Measurements from ENCODE around the gene SDK1. TPM values are rescaled to one million over a fixed set of nuclear protein-coding genes. Genes with fewer than 3 reads are reported as not detected.

The SDK1 gene
- total and polyA plus RNA-seq, 4 donors = 0.12 to 0.47 (median 0.36) TPM

DNA sequence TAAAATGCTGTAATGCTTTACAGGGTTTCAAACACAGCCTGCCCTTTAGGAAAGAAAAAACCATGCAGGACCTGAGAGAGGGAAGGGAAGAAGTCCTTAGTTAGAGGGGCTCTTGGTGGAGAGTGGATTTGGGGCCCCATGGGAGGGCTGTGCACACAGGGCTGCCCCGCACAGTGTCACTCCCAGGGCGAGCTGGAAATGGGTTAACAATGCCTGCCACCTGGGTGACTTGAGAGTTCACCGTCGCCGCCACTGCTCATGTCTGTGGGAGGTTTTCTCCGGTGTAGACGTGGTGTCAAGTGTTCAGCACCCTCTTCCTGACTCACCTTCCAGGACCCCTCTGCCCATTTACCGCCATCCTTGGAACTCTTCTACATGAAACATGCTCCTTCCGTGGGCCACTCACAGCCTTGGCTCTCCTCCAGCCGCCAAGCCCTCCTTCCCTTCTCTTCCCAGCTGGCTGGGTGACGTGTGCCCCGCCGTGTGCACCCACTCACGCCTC lies 686.4 kb downstream of the SDK1 start:
- H3K27ac ChIP-seq (ENCODE audit: low read depth in 1 of 2, low read length in 2 of 2) = no peak overlapping the region
- WGBS = 93% methylated on average over 14 of the region's 14 CpGs
- TF ChIP-seq, protein P1, sequence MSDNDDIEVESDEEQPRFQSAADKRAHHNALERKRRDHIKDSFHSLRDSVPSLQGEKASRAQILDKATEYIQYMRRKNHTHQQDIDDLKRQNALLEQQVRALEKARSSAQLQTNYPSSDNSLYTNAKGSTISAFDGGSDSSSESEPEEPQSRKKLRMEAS (IDR thresholded peaks at IDR 0.05) = no peak
- TF ChIP-seq HNF4G (IDR thresholded peaks at IDR 0.05) (no peak), NR2F2 (IDR thresholded peaks at IDR 0.05) (no peak), EGR1 (IDR thresholded peaks at IDR 0.05; ENCODE audit: low read depth in 2 of 2) (no peak), RAD21 (IDR thresholded peaks at IDR 0.05) (no peak), YY1 (IDR thresholded peaks at IDR 0.05) (no peak)
- TF ChIP-seq, protein P2, sequence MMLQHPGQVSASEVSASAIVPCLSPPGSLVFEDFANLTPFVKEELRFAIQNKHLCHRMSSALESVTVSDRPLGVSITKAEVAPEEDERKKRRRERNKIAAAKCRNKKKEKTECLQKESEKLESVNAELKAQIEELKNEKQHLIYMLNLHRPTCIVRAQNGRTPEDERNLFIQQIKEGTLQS (IDR thresholded peaks at IDR 0.05) = no peak
- TF ChIP-seq, protein P3, sequence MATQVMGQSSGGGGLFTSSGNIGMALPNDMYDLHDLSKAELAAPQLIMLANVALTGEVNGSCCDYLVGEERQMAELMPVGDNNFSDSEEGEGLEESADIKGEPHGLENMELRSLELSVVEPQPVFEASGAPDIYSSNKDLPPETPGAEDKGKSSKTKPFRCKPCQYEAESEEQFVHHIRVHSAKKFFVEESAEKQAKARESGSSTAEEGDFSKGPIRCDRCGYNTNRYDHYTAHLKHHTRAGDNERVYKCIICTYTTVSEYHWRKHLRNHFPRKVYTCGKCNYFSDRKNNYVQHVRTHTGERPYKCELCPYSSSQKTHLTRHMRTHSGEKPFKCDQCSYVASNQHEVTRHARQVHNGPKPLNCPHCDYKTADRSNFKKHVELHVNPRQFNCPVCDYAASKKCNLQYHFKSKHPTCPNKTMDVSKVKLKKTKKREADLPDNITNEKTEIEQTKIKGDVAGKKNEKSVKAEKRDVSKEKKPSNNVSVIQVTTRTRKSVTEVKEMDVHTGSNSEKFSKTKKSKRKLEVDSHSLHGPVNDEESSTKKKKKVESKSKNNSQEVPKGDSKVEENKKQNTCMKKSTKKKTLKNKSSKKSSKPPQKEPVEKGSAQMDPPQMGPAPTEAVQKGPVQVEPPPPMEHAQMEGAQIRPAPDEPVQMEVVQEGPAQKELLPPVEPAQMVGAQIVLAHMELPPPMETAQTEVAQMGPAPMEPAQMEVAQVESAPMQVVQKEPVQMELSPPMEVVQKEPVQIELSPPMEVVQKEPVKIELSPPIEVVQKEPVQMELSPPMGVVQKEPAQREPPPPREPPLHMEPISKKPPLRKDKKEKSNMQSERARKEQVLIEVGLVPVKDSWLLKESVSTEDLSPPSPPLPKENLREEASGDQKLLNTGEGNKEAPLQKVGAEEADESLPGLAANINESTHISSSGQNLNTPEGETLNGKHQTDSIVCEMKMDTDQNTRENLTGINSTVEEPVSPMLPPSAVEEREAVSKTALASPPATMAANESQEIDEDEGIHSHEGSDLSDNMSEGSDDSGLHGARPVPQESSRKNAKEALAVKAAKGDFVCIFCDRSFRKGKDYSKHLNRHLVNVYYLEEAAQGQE (IDR thresholded peaks at IDR 0.05) = no peak
- H3K27me3 ChIP-seq (ENCODE audit: control insufficient read depth in 4 of 4, insufficient read depth in 4 of 4, low read length in 3 of 4) = no peaks in the 10 kb centered on the region
- no peak overlapping the region for H3K4me3 ChIP-seq (ENCODE audit: low read depth in 1 of 3, low read length in 3 of 3)
- H3K36me3 ChIP-seq (ENCODE audit: control insufficient read depth in 4 of 4, insufficient read depth in 3 of 4, low read depth in 1 of 4, low read length in 3 of 4) = no peaks in the 10 kb centered on the region
- H3K9me3 ChIP-seq (ENCODE audit: control insufficient read depth in 4 of 4, low read length in 3 of 4) = no peaks in the 10 kb centered on the region
- no peak overlapping the region for H3K9ac ChIP-seq (ENCODE audit: low read depth in 1 of 2, low read length in 2 of 2)
- no peak for DNase-seq (ENCODE audit: low spot score)
- H3K4me1 ChIP-seq (ENCODE audit: control insufficient read depth in 4 of 4, insufficient read depth in 4 of 4, low read length in 3 of 4) = no peaks in the 10 kb centered on the region

DNA sequence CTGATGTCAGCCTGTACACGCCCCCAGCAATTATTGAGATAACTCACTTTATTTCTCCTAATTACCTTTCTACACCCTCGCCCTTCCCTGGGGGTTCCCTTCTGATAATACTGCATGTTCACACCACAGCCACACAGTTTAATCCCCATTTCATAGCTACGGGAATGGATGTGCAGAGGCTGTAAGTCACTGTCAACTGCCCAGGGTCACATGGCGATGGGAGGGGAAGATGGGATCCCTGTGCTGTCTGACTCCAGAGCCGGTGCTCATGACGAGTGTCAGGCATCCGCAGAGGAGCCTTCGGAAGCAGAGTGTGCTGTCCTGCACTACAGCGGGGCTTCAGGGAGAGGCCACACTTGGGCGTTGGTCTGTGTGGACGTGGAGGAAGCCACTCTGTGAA lies 688.7 kb downstream of the SDK1 start:
- no peak overlapping the region for H3K9ac ChIP-seq (ENCODE audit: low read depth in 1 of 2, low read length in 2 of 2)
- no peaks in the 10 kb centered on the region for H3K36me3 ChIP-seq (ENCODE audit: control insufficient read depth in 4 of 4, insufficient read depth in 3 of 4, low read depth in 1 of 4, low read length in 3 of 4)
- no peaks in the 10 kb centered on the region for H3K27me3 ChIP-seq (ENCODE audit: control insufficient read depth in 4 of 4, insufficient read depth in 4 of 4, low read length in 3 of 4)
- TF ChIP-seq, protein P1 (IDR thresholded peaks at IDR 0.05) = no peak
- TF ChIP-seq TAF1 (conservative IDR thresholded peaks at IDR 0.05) = no peak
- TF ChIP-seq SP1 (IDR thresholded peaks at IDR 0.05) = no peak
- TF ChIP-seq HNF4A (conservative IDR thresholded peaks at IDR 0.05) = no peak
- TF ChIP-seq RXRA (IDR thresholded peaks at IDR 0.05) = no peak
- TF ChIP-seq, protein P3 (IDR thresholded peaks at IDR 0.05) = no peak
- TF ChIP-seq FOXA1 (IDR thresholded peaks at IDR 0.05) = no peak
- no peak for TF ChIP-seq GABPA (IDR thresholded peaks at IDR 0.05 in 1 of 2, conservative IDR thresholded peaks at IDR 0.05 in 1 of 2)
- TF ChIP-seq RAD21 (IDR thresholded peaks at IDR 0.05) = no peak
- TF ChIP-seq, protein P2 (IDR thresholded peaks at IDR 0.05) = no peak
- TF ChIP-seq, protein P4, sequence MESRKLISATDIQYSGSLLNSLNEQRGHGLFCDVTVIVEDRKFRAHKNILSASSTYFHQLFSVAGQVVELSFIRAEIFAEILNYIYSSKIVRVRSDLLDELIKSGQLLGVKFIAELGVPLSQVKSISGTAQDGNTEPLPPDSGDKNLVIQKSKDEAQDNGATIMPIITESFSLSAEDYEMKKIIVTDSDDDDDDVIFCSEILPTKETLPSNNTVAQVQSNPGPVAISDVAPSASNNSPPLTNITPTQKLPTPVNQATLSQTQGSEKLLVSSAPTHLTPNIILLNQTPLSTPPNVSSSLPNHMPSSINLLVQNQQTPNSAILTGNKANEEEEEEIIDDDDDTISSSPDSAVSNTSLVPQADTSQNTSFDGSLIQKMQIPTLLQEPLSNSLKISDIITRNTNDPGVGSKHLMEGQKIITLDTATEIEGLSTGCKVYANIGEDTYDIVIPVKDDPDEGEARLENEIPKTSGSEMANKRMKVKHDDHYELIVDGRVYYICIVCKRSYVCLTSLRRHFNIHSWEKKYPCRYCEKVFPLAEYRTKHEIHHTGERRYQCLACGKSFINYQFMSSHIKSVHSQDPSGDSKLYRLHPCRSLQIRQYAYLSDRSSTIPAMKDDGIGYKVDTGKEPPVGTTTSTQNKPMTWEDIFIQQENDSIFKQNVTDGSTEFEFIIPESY (IDR thresholded peaks at IDR 0.05) = no peak
- no peak for TF ChIP-seq FOXA2 (IDR thresholded peaks at IDR 0.05)
- no peak for TF ChIP-seq JUND (IDR thresholded peaks at IDR 0.05)
- no peak for TF ChIP-seq YY1 (IDR thresholded peaks at IDR 0.05)
- no peak for TF ChIP-seq NR2F2 (IDR thresholded peaks at IDR 0.05)
- DNase-seq (ENCODE audit: low spot score) = no peak
- no peaks in the 10 kb centered on the region for H3K4me1 ChIP-seq (ENCODE audit: control insufficient read depth in 4 of 4, insufficient read depth in 4 of 4, low read length in 3 of 4)
- no peak overlapping the region for H3K4me3 ChIP-seq (ENCODE audit: low read depth in 1 of 3, low read length in 3 of 3)
- no peaks in the 10 kb centered on the region for H3K9me3 ChIP-seq (ENCODE audit: control insufficient read depth in 4 of 4, low read length in 3 of 4)
- WGBS = 93% methylated on average over 11 of the region's 11 CpGs
- H3K27ac ChIP-seq (ENCODE audit: low read depth in 1 of 2, low read length in 2 of 2) = no peak overlapping the region

All from liver (tissue), 9 donors.